GM12891 (cell line): ENCODE results near the gene SOAT1.

Experiments
- POLR2A ChIP-seq: IDR thresholded peaks from 2 replicates; pipeline ENCODE4 v1.6.1; 2011; ENCODE audit warnings: low read depth, low read length, control low read depth
- POLR2AphosphoS5 ChIP-seq: IDR thresholded peaks from 2 replicates; pipeline ENCODE4 v1.6.1; 2011; ENCODE audit warnings: low read depth, low read length, control low read depth
- SPI1 ChIP-seq: IDR thresholded peaks from 2 replicates; pipeline ENCODE4 v1.6.1; 2011; ENCODE audit warnings: low read depth, low read length, control low read depth

- TF ChIP-seq POLR2A (no peak), SPI1 (no peak), POLR2AphosphoS5 (no peak)
Observed at GRCh38 chr1:179352236-179352635, 58.6 kb downstream of the SOAT1 start.
